ENCODE data around the gene ITFG1.

ITFG1 gene

GRCh38 chr16:47320546-47321310 is 140.1 kb downstream of the ITFG1 start:
- no peak for DNase-seq

GRCh38 chr16:47317465-47318240 is 143.2 kb downstream of the ITFG1 start:
- DNase-seq, result no peak

- no peak for DNase-seq
Observed at GRCh38 chr16:47316442-47317015, 144.3 kb downstream of the ITFG1 start.

GRCh38 chr16:47311738-47312505 is 148.9 kb downstream of the ITFG1 start:
- DNase-seq, result no peak

- no peak for DNase-seq
Observed at GRCh38 chr16:47310792-47311211, 150.1 kb downstream of the ITFG1 start.

- no peak for DNase-seq
Observed at GRCh38 chr16:47309581-47310312, 151.1 kb downstream of the ITFG1 start.

GRCh38 chr16:47308601-47309000 is 152.3 kb downstream of the ITFG1 start:
- DNase-seq, result no peak

- DNase-seq, result no peak
Observed at GRCh38 chr16:47304563-47304962, 156.3 kb downstream of the ITFG1 start.

GRCh38 chr16:47299587-47299986 is 161.3 kb downstream of the ITFG1 start:
- DNase-seq, result no peak

GRCh38 chr16:47284999-47285398 is 175.9 kb downstream of the ITFG1 start:
- DNase-seq, result no peak

- no peak for DNase-seq
Observed at GRCh38 chr16:47278306-47278970, 182.4 kb downstream of the ITFG1 start.

GRCh38 chr16:47276522-47276921 is 184.3 kb downstream of the ITFG1 start:
- DNase-seq, result no peak

- no peak for DNase-seq
Observed at GRCh38 chr16:47262938-47263337, 197.9 kb downstream of the ITFG1 start.

GRCh38 chr16:47260503-47260902 is 200.4 kb downstream of the ITFG1 start:
- no peak for DNase-seq

GRCh38 chr16:47258874-47259461 is 201.9 kb downstream of the ITFG1 start:
- DNase-seq, result no peak

- no peak for DNase-seq
Observed at GRCh38 chr16:47254756-47255155, 206.1 kb downstream of the ITFG1 start.

- no peak for DNase-seq
Observed at GRCh38 chr16:47250983-47251382, 209.9 kb downstream of the ITFG1 start.

- no peak for DNase-seq
Observed at GRCh38 chr16:47247690-47248089, 213.2 kb downstream of the ITFG1 start.

GRCh38 chr16:47244206-47244605 is 216.7 kb downstream of the ITFG1 start:
- no peak for DNase-seq

GRCh38 chr16:47241061-47241460 is 219.8 kb downstream of the ITFG1 start:
- DNase-seq, result no peak

GRCh38 chr16:47236716-47237115 is 224.1 kb downstream of the ITFG1 start:
- DNase-seq, result no peak

All from activated CD4-positive, alpha-beta T cell treated with anti-CD3 and anti-CD28 coated beads, Interleukin-2, amount 50 U/mL, for 4 hours (primary cell).